GM23338 (cell line): ENCODE data around the gene PUM2. TPM values are rescaled to one million over a fixed set of nuclear protein-coding genes. Genes with fewer than 3 reads are reported as not detected.

Experiments
- ATAC-seq: fragments of 200-7000 bp; cut with Tn5 transposase; 3 replicates; pipeline ENCODE4 v1.9.1; 2020
- DNase-seq: peaks from one replicate; pipeline ENCODE4 v3.0.0-alpha.2; 2015; ENCODE audit warnings: low spot score
- H2AFZ ChIP-seq: fragments of 200-600 bp; sonication (generic); 2 replicates; pipeline ENCODE4 v1.8.0; 2016; ENCODE audit warnings: antibody characterized with exemption, mild to moderate bottlenecking, moderate library complexity
- H3F3A ChIP-seq: fragments of 200-600 bp; sonication (generic); replicated peaks from 2 replicates; pipeline ENCODE4 v1.8.0; 2017; ENCODE audit warnings: antibody characterized with exemption, mixed run types, low read depth
- H3K27ac ChIP-seq: fragments of 200-600 bp; sonication (generic); 2 replicates; pipeline ENCODE4 v1.6.1; 2016; ENCODE audit warnings: low read depth
- H3K27me3 ChIP-seq: fragments of 200-600 bp; sonication (generic); 2 replicates; pipeline ENCODE4 v1.8.0; 2016; ENCODE audit warnings: mild to moderate bottlenecking, mixed run types, moderate library complexity; ENCODE audit not compliant: insufficient read depth
- H3K36me3 ChIP-seq: fragments of 200-600 bp; sonication (generic); 2 replicates; pipeline ENCODE4 v1.8.0; 2016; ENCODE audit warnings: mild to moderate bottlenecking; ENCODE audit not compliant: insufficient read depth
- H3K4me1 ChIP-seq: fragments of 200-600 bp; sonication (generic); 2 replicates; pipeline ENCODE4 v1.8.0; 2016; ENCODE audit warnings: mild to moderate bottlenecking, moderate library complexity; ENCODE audit not compliant: insufficient read depth
- H3K4me2 ChIP-seq: fragments of 200-600 bp; sonication (generic); 2 replicates; pipeline ENCODE4 v1.7.1; 2017; ENCODE audit warnings: mixed run types
- H3K4me3 ChIP-seq: fragments of 200-600 bp; sonication (generic); 2 replicates; pipeline ENCODE4 v1.6.1; 2016; ENCODE audit warnings: mixed run types
- H3K79me2 ChIP-seq: fragments of 200-600 bp; sonication (generic); replicated peaks from 2 replicates; pipeline ENCODE4 v1.8.0; 2017; ENCODE audit warnings: mild to moderate bottlenecking; ENCODE audit not compliant: insufficient read depth
- H3K9me2 ChIP-seq: fragments of 200-600 bp; sonication (generic); 2 replicates; pipeline ENCODE4 v1.8.0; 2017; ENCODE audit not compliant: insufficient read depth
- H4K20me1 ChIP-seq: fragments of 200-600 bp; sonication (generic); replicated peaks from 2 replicates; pipeline ENCODE4 v1.8.0; 2017; ENCODE audit warnings: mild to moderate bottlenecking; ENCODE audit not compliant: insufficient read depth
- H3K27ac Mint-ChIP-seq: 2 replicates; pipeline ENCODE4 v1.8.0; 2020; ENCODE audit warnings: inconsistent platforms, mild to moderate bottlenecking, moderate library complexity, mixed read lengths
- H3K27me3 Mint-ChIP-seq: 3 replicates; pipeline ENCODE4 v1.8.0; 2022; ENCODE audit warnings: low read depth, mild to moderate bottlenecking, moderate library complexity, mixed read lengths, inconsistent platforms; ENCODE audit not compliant: insufficient read depth, poor library complexity
- H3K36me3 Mint-ChIP-seq: 3 replicates; pipeline ENCODE4 v1.8.0; 2021; ENCODE audit warnings: low read depth, mild to moderate bottlenecking, inconsistent platforms, moderate library complexity, mixed read lengths
- H3K4me1 Mint-ChIP-seq: 3 replicates; pipeline ENCODE4 v1.8.0; 2020; ENCODE audit warnings: mild to moderate bottlenecking, inconsistent platforms, mixed read lengths
- H3K4me3 Mint-ChIP-seq: 3 replicates; pipeline ENCODE4 v1.8.0; 2021; ENCODE audit warnings: moderate library complexity, mild to moderate bottlenecking, inconsistent platforms, mixed read lengths
- H3K9me3 Mint-ChIP-seq: 3 replicates; pipeline ENCODE4 v1.8.0; 2020; ENCODE audit warnings: moderate library complexity, mild to moderate bottlenecking, inconsistent platforms, mixed read lengths
- CREB1 ChIP-seq: fragments of 250-450 bp; sonication (Bioruptor Pico); IDR thresholded peaks from 2 replicates; pipeline ENCODE4 v1.5.0; 2020; ENCODE audit warnings: low read depth, mild to moderate bottlenecking, moderate library complexity
- CTCF ChIP-seq, 2 experiments: fragments of 200-600 bp in 1 of 2; sonication (generic) in 1 of 2; conservative IDR thresholded peaks; 2 replicates each; pipeline versions ENCODE4 v1.5.1 to v1.6.1; 2016 to 2017; ENCODE audit warnings: antibody characterized with exemption in 2 of 2, low read depth in 2 of 2, mild to moderate bottlenecking in 2 of 2, moderate library complexity in 1 of 2
- EZH2 ChIP-seq: fragments of 200-600 bp; sonication (generic); IDR thresholded peaks from one replicate; pipeline ENCODE4 v1.8.0; 2017; ENCODE audit warnings: antibody characterized with exemption, mild to moderate bottlenecking, low read depth; ENCODE audit not compliant: unreplicated experiment
- EZH2phosphoT487 ChIP-seq: fragments of 200-600 bp; sonication (generic); IDR thresholded peaks from one replicate; pipeline ENCODE4 v1.8.1; 2018; ENCODE audit warnings: antibody characterized with exemption; ENCODE audit not compliant: unreplicated experiment
- JUNB ChIP-seq: IDR thresholded peaks from one replicate; pipeline ENCODE4 v1.6.1; 2016; ENCODE audit warnings: antibody characterized with exemption; ENCODE audit not compliant: unreplicated experiment
- NANOG ChIP-seq: IDR thresholded peaks from 2 replicates; pipeline ENCODE4 v1.6.1; 2016; ENCODE audit warnings: antibody characterized with exemption, borderline replicate concordance
- POLR2AphosphoS5 ChIP-seq: IDR thresholded peaks from 2 replicates; pipeline ENCODE4 v1.6.1; 2016; ENCODE audit warnings: antibody characterized with exemption, low read depth
- STAT1 ChIP-seq: IDR thresholded peaks from one replicate; pipeline ENCODE4 v1.6.1; 2016; ENCODE audit warnings: antibody characterized with exemption; ENCODE audit not compliant: unreplicated experiment
- ZNF114 ChIP-seq: fragments of 250-450 bp; sonication (Bioruptor Pico); IDR thresholded peaks from 2 replicates; pipeline ENCODE4 v1.5.0; 2020; ENCODE audit warnings: mild to moderate bottlenecking, moderate library complexity
- ZNF331 ChIP-seq: fragments of 250-450 bp; sonication (Bioruptor Pico); IDR thresholded peaks from 2 replicates; pipeline ENCODE4 v1.5.0; 2020; ENCODE audit warnings: low read depth, mild to moderate bottlenecking, moderate library complexity
- polyA plus RNA-seq: library from polyadenylated mRNA; unstranded; fragments of >200 nt; fragmentation: Nextera tagmentation; extraction: Ambion mirVana; gene quantifications from 2 replicates; pipeline ENCODE4 v1.2.1, GENCODE V29; 2016
- total RNA-seq: library from RNA; depleted of rRNA; stranded (reverse); fragments of >200 nt; shearing (Covaris generic); gene quantifications from 2 replicates; pipeline ENCODE4 v1.2.3, GENCODE V29; 2014
- TF ChIP-seq, protein P1 (sequence below): IDR thresholded peaks from 2 replicates; pipeline ENCODE4 v1.6.1; 2016; ENCODE audit warnings: antibody characterized with exemption
- TF ChIP-seq, protein P2 (sequence below): fragments of 250-450 bp; sonication (Bioruptor Pico); IDR thresholded peaks from 2 replicates; pipeline ENCODE4 v1.5.0; 2020; ENCODE audit warnings: mild to moderate bottlenecking, moderate library complexity
- TF ChIP-seq, protein P3 (sequence below): IDR thresholded peaks from one replicate; pipeline ENCODE4 v1.6.1; 2018; ENCODE audit warnings: antibody characterized with exemption; ENCODE audit not compliant: unreplicated experiment

PUM2 gene
- total and polyA plus RNA-seq, 2 experiments from 2014 or later, result 29.9 to 94.1 TPM

- DNase-seq (no peak), ATAC-seq (no peak)
- H3K4me2 ChIP-seq, result no peak overlapping the region
- H3K36me3 ChIP-seq, result no peaks in the 10 kb centered on the region
- no peaks in the 10 kb centered on the region for H3F3A ChIP-seq
- Mint-ChIP-seq H3K4me3 (no peak overlapping the region), H3K4me1 (no peaks in the 10 kb centered on the region), H3K9me3 (no peaks in the 10 kb centered on the region), H3K27me3 (no peaks in the 10 kb centered on the region), H3K36me3 (no peaks in the 10 kb centered on the region), H3K27ac (no peak overlapping the region)
- no peaks in the 10 kb centered on the region for H3K27me3 ChIP-seq
- H3K79me2 ChIP-seq, result no peaks in the 10 kb centered on the region
- no peak for TF ChIP-seq NANOG
- TF ChIP-seq, protein P1, sequence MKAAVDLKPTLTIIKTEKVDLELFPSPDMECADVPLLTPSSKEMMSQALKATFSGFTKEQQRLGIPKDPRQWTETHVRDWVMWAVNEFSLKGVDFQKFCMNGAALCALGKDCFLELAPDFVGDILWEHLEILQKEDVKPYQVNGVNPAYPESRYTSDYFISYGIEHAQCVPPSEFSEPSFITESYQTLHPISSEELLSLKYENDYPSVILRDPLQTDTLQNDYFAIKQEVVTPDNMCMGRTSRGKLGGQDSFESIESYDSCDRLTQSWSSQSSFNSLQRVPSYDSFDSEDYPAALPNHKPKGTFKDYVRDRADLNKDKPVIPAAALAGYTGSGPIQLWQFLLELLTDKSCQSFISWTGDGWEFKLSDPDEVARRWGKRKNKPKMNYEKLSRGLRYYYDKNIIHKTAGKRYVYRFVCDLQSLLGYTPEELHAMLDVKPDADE, result no peak
- TF ChIP-seq, protein P2, sequence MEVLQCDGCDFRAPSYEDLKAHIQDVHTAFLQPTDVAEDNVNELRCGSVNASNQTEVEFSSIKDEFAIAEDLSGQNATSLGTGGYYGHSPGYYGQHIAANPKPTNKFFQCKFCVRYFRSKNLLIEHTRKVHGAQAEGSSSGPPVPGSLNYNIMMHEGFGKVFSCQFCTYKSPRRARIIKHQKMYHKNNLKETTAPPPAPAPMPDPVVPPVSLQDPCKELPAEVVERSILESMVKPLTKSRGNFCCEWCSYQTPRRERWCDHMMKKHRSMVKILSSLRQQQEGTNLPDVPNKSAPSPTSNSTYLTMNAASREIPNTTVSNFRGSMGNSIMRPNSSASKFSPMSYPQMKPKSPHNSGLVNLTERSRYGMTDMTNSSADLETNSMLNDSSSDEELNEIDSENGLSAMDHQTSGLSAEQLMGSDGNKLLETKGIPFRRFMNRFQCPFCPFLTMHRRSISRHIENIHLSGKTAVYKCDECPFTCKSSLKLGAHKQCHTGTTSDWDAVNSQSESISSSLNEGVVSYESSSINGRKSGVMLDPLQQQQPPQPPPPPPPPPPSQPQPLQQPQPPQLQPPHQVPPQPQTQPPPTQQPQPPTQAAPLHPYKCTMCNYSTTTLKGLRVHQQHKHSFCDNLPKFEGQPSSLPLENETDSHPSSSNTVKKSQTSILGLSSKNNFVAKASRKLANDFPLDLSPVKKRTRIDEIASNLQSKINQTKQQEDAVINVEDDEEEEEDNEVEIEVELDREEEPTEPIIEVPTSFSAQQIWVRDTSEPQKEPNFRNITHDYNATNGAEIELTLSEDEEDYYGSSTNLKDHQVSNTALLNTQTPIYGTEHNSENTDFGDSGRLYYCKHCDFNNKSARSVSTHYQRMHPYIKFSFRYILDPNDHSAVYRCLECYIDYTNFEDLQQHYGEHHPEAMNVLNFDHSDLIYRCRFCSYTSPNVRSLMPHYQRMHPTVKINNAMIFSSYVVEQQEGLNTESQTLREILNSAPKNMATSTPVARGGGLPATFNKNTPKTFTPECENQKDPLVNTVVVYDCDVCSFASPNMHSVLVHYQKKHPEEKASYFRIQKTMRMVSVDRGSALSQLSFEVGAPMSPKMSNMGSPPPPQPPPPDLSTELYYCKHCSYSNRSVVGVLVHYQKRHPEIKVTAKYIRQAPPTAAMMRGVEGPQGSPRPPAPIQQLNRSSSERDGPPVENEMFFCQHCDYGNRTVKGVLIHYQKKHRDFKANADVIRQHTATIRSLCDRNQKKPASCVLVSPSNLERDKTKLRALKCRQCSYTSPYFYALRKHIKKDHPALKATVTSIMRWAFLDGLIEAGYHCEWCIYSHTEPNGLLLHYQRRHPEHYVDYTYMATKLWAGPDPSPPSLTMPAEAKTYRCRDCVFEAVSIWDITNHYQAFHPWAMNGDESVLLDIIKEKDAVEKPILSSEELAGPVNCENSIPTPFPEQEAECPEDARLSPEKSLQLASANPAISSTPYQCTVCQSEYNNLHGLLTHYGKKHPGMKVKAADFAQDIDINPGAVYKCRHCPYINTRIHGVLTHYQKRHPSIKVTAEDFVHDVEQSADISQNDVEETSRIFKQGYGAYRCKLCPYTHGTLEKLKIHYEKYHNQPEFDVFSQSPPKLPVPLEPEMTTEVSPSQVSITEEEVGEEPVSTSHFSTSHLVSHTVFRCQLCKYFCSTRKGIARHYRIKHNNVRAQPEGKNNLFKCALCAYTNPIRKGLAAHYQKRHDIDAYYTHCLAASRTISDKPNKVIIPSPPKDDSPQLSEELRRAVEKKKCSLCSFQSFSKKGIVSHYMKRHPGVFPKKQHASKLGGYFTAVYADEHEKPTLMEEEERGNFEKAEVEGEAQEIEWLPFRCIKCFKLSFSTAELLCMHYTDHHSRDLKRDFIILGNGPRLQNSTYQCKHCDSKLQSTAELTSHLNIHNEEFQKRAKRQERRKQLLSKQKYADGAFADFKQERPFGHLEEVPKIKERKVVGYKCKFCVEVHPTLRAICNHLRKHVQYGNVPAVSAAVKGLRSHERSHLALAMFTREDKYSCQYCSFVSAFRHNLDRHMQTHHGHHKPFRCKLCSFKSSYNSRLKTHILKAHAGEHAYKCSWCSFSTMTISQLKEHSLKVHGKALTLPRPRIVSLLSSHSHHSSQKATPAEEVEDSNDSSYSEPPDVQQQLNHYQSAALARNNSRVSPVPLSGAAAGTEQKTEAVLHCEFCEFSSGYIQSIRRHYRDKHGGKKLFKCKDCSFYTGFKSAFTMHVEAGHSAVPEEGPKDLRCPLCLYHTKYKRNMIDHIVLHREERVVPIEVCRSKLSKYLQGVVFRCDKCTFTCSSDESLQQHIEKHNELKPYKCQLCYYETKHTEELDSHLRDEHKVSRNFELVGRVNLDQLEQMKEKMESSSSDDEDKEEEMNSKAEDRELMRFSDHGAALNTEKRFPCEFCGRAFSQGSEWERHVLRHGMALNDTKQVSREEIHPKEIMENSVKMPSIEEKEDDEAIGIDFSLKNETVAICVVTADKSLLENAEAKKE (CRISPR knock-in tag), result no peak
- no peak for TF ChIP-seq ZNF331 (CRISPR knock-in tag)
- no peak for TF ChIP-seq CTCF (conservative IDR thresholded peaks at IDR 0.05; ENCODE audit: low read depth in 2 of 2)
- TF ChIP-seq EZH2phosphoT487, result no peak
- TF ChIP-seq POLR2AphosphoS5, result no peak
- no peak for TF ChIP-seq CREB1 (CRISPR knock-in tag)
- no peak for TF ChIP-seq ZNF114 (CRISPR knock-in tag)
- no peak for TF ChIP-seq JUNB
- no peak for TF ChIP-seq STAT1
- no peak for TF ChIP-seq EZH2
- TF ChIP-seq, protein P3, sequence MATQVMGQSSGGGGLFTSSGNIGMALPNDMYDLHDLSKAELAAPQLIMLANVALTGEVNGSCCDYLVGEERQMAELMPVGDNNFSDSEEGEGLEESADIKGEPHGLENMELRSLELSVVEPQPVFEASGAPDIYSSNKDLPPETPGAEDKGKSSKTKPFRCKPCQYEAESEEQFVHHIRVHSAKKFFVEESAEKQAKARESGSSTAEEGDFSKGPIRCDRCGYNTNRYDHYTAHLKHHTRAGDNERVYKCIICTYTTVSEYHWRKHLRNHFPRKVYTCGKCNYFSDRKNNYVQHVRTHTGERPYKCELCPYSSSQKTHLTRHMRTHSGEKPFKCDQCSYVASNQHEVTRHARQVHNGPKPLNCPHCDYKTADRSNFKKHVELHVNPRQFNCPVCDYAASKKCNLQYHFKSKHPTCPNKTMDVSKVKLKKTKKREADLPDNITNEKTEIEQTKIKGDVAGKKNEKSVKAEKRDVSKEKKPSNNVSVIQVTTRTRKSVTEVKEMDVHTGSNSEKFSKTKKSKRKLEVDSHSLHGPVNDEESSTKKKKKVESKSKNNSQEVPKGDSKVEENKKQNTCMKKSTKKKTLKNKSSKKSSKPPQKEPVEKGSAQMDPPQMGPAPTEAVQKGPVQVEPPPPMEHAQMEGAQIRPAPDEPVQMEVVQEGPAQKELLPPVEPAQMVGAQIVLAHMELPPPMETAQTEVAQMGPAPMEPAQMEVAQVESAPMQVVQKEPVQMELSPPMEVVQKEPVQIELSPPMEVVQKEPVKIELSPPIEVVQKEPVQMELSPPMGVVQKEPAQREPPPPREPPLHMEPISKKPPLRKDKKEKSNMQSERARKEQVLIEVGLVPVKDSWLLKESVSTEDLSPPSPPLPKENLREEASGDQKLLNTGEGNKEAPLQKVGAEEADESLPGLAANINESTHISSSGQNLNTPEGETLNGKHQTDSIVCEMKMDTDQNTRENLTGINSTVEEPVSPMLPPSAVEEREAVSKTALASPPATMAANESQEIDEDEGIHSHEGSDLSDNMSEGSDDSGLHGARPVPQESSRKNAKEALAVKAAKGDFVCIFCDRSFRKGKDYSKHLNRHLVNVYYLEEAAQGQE, result no peak
- no peaks in the 10 kb centered on the region for H3K9me2 ChIP-seq
- no peak overlapping the region for H3K4me3 ChIP-seq
- no peak overlapping the region for H3K27ac ChIP-seq
- no peaks in the 10 kb centered on the region for H4K20me1 ChIP-seq
- no peaks in the 10 kb centered on the region for H3K4me1 ChIP-seq
- H2AFZ ChIP-seq, result no peak overlapping the region
Measured at GRCh38 chr2:20400306-20400705, 49.7 kb upstream of the PUM2 start.
